Liver (tissue), 9 donors: Measurements from ENCODE around the gene ITPKB. TPM values are rescaled to one million over a fixed set of nuclear protein-coding genes. Genes with fewer than 3 reads are reported as not detected.

Source experiments
- DNase-seq: peaks from one replicate; pipeline ENCODE4 v3.0.0-alpha.2; 2017; ENCODE audit warnings: low spot score
- H3K27ac ChIP-seq, 2 donors: one replicate each; pipeline ENCODE4 v1.7.0; 2013; ENCODE audit warnings: inconsistent platforms in 2 of 2, low read length in 2 of 2, control low read depth in 1 of 2, low read depth in 1 of 2, mild to moderate bottlenecking in 1 of 2
- H3K27me3 ChIP-seq, 4 donors: one replicate each; pipeline versions ENCODE4 v1.6.1 to v1.7.0; 2013; ENCODE audit warnings: low read length in 3 of 4, inconsistent platforms in 1 of 4, mild to moderate bottlenecking in 1 of 4, moderate library complexity in 1 of 4; ENCODE audit not compliant: control insufficient read depth in 4 of 4, insufficient read depth in 4 of 4
- H3K36me3 ChIP-seq, 4 donors: one replicate each; pipeline versions ENCODE4 v1.6.1 to v1.7.0; 2013; ENCODE audit warnings: low read length in 3 of 4, mild to moderate bottlenecking in 3 of 4, low read depth in 1 of 4, moderate library complexity in 1 of 4; ENCODE audit not compliant: control insufficient read depth in 4 of 4, insufficient read depth in 3 of 4
- H3K4me1 ChIP-seq, 4 donors: one replicate each; pipeline versions ENCODE4 v1.6.1 to v1.7.0; 2013; ENCODE audit warnings: low read length in 3 of 4, mild to moderate bottlenecking in 3 of 4, moderate library complexity in 1 of 4; ENCODE audit not compliant: control insufficient read depth in 4 of 4, insufficient read depth in 4 of 4
- H3K4me3 ChIP-seq, 3 donors: one replicate each; pipeline versions ENCODE4 v1.6.1 to v1.7.0; 2013; ENCODE audit warnings: low read length in 3 of 3, control low read depth in 1 of 3, low read depth in 1 of 3, mild to moderate bottlenecking in 1 of 3
- H3K9ac ChIP-seq, 2 donors: one replicate each; pipeline ENCODE4 v1.7.0; 2013; ENCODE audit warnings: low read length in 2 of 2, mild to moderate bottlenecking in 2 of 2, moderate library complexity in 2 of 2, control low read depth in 1 of 2, low read depth in 1 of 2
- H3K9me3 ChIP-seq, 4 donors: one replicate each; pipeline versions ENCODE4 v1.6.1 to v1.7.0; 2013; ENCODE audit warnings: low read length in 3 of 4; ENCODE audit not compliant: control insufficient read depth in 4 of 4
- ATF3 ChIP-seq: IDR thresholded peaks from 2 replicates; pipeline ENCODE4 v1.6.1; 2016; ENCODE audit warnings: antibody characterized with exemption
- CTCF ChIP-seq: fragments of 150-350 bp; IDR thresholded peaks from 2 replicates; pipeline ENCODE4 v1.5.1; 2017; ENCODE audit warnings: improper control_type of control experiment, low read depth, low read length; ENCODE audit not compliant: missing input control
- EGR1 ChIP-seq, 2 donors: IDR thresholded peaks; 2 replicates each; pipeline ENCODE4 v1.6.1; 2016 to 2018; ENCODE audit warnings: antibody characterized with exemption in 2 of 2, low read depth in 2 of 2
- FOXA1 ChIP-seq: IDR thresholded peaks from 2 replicates; pipeline ENCODE4 v1.6.1; 2016; ENCODE audit warnings: antibody characterized with exemption
- FOXA2 ChIP-seq: IDR thresholded peaks from 2 replicates; pipeline ENCODE4 v1.6.1; 2016; ENCODE audit warnings: antibody characterized with exemption
- HNF4A ChIP-seq, 2 donors: conservative IDR thresholded peaks; 2 replicates each; pipeline ENCODE4 v1.6.1; 2016; ENCODE audit warnings: antibody characterized with exemption in 2 of 2, mild to moderate bottlenecking in 2 of 2
- HNF4G ChIP-seq: IDR thresholded peaks from 2 replicates; pipeline ENCODE4 v1.6.1; 2016; ENCODE audit warnings: antibody characterized with exemption
- JUND ChIP-seq, 2 donors: IDR thresholded peaks; 2 replicates each; pipeline ENCODE4 v1.6.1; 2016; ENCODE audit warnings: antibody characterized with exemption in 2 of 2
- MAX ChIP-seq: IDR thresholded peaks from 2 replicates; pipeline ENCODE4 v1.6.1; 2016; ENCODE audit warnings: antibody characterized with exemption
- RAD21 ChIP-seq, 2 donors: IDR thresholded peaks; 2 replicates each; pipeline ENCODE4 v1.6.1; 2016; ENCODE audit warnings: antibody characterized with exemption in 2 of 2, mild to moderate bottlenecking in 2 of 2
- REST ChIP-seq: IDR thresholded peaks from 2 replicates; pipeline ENCODE4 v1.6.1; 2016; ENCODE audit warnings: antibody characterized with exemption, mild to moderate bottlenecking
- RXRA ChIP-seq, 2 donors: IDR thresholded peaks; 2 replicates each; pipeline ENCODE4 v1.6.1; 2017 to 2018; ENCODE audit warnings: antibody characterized with exemption in 2 of 2, mild to moderate bottlenecking in 1 of 2
- SP1 ChIP-seq: IDR thresholded peaks from 2 replicates; pipeline ENCODE4 v1.6.1; 2018; ENCODE audit warnings: antibody characterized with exemption, mild to moderate bottlenecking
- TAF1 ChIP-seq: conservative IDR thresholded peaks from 2 replicates; pipeline ENCODE4 v1.6.1; 2016; ENCODE audit warnings: antibody characterized with exemption, mild to moderate bottlenecking
- ZBTB33 ChIP-seq: IDR thresholded peaks from 2 replicates; pipeline ENCODE4 v1.6.1; 2016; ENCODE audit warnings: antibody characterized with exemption
- WGBS: extraction: QIAGEN DNeasy Blood & Tissue Kit; methylation state at CpG from one replicate; pipeline ENCODE4 v1.1.7; 2013; 5-methylcytosine and 5-hydroxymethylcytosine counted together
- polyA plus RNA-seq, 2 donors: library from polyadenylated mRNA; stranded (reverse) in 1 of 2; unstranded in 1 of 2; fragments of 200-250 nt in 1 of 2; fragments of >200 nt in 1 of 2; fragmentation: Nextera tagmentation in 1 of 2; extraction: Ambion mirVana in 1 of 2; gene quantifications; one replicate each; pipeline versions ENCODE4 v1.2.1 to v1.2.3, GENCODE V29; 2013 to 2015
- total RNA-seq, 2 donors: library from RNA; depleted of rRNA; stranded (reverse); fragments of >200 nt; gene quantifications; one replicate each; pipeline ENCODE4 v1.2.3, GENCODE V29; 2014
- donor health status: healthy.
- donor health status: healthy.
- donor health status: healthy.
- donor health status: healthy.
- donor health status: healthy.

Gene ITPKB
- total and polyA plus RNA-seq, 4 donors, result 0.61 to 5.8 (median 3.7) TPM

- no peak overlapping the region for H3K4me3 ChIP-seq
- H3K36me3 ChIP-seq, result no peaks in the 10 kb centered on the region
- H3K27ac ChIP-seq, result no peak overlapping the region
- no peaks in the 10 kb centered on the region for H3K9me3 ChIP-seq
- H3K4me1 ChIP-seq, result peaks cover 0 to 14% (median 11%) of the 10 kb centered on the region in 4 donors
- TF ChIP-seq RXRA (IDR thresholded peaks at IDR 0.05) (no peak), RAD21 (IDR thresholded peaks at IDR 0.05) (no peak), REST (no peak), HNF4A (conservative IDR thresholded peaks at IDR 0.05) (no peak), JUND (IDR thresholded peaks at IDR 0.05) (no peak), CTCF (no peak), FOXA1 (no peak), ZBTB33 (no peak), ATF3 (no peak), EGR1 (IDR thresholded peaks at IDR 0.05; ENCODE audit: low read depth in 2 of 2) (no peak), SP1 (no peak), HNF4G (no peak), FOXA2 (no peak), MAX (no peak), TAF1 (no peak)
- no peak for DNase-seq
- H3K9ac ChIP-seq, result no peak overlapping the region
- H3K27me3 ChIP-seq, result no peaks in the 10 kb centered on the region
- WGBS, result 85% methylated on average over 5 of the region's 5 CpGs
Observed at GRCh38 chr1:226697929-226698544, 41.0 kb downstream of the ITPKB start.
